Ureter (tissue), 1 donor: ENCODE results near the gene FBXO22. TPM values are rescaled to one million over a fixed set of nuclear protein-coding genes. Genes with fewer than 3 reads are reported as not detected.
"Not testable (repeated sequence)": the region's sequence is repeated elsewhere in the genome, so short reads cannot be mapped to it uniquely, and the experiment has no call there.

Experiments used
- DNase-seq: peaks from one replicate; pipeline ENCODE4 v3.0.0-alpha.2; 2020; ENCODE audit warnings: low spot score
- total RNA-seq: library from RNA; stranded (reverse); gene quantifications from one replicate; pipeline ENCODE4 v1.2.4, GENCODE V29; 2023
- donor health status: DM: yes; HTN: yes; CAD: no.

The FBXO22 gene
- total RNA-seq: 28.2 TPM

DNA sequence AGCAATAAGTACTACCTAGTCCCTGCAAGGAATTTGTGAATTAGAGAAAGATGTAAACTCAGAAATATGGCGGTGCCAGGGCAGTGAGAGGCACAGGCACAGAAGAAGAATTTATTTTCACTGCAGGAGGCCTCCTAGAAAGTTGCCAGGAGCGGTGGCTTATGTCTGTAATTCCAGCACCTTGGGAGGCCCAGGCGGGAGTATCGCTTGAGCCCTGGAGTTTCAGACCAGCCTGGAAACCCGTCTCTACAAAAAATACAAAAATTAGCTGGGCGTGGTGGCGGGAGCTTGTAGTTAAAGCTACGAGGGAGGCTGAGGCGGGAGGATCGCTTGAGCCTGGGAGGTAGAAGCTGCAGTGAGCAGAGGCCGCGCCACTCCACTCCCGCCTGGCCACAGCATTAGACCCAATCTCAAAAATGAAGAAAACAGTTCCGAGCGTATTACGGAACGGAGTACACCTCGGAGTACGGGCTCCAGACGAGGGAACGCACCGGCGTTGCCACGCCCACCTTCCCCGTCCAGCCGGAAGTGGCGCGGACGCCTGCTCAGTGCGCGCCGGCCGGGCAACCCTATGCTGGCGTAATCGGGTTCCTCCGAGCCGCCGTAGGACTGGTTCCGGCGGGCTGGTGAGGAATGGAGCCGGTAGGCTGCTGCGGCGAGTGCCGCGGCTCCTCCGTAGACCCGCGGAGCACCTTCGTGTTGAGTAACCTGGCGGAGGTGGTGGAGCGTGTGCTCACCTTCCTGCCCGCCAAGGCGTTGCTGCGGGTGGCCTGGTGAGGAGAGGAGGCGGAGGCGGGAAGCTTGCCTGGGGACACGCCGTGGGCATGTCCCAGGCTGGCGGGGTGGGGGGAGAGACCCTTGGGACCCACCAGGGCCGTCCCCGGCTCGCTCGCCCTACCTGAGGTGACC, at the start of gene FBXO22:
TSS of gene FBXO22 (plus strand) at position 548 of the 909 bp plus-strand sequence. CDS start at position 634, 86 bp downstream.
- DNase-seq: peak; percentile 93

DNA sequence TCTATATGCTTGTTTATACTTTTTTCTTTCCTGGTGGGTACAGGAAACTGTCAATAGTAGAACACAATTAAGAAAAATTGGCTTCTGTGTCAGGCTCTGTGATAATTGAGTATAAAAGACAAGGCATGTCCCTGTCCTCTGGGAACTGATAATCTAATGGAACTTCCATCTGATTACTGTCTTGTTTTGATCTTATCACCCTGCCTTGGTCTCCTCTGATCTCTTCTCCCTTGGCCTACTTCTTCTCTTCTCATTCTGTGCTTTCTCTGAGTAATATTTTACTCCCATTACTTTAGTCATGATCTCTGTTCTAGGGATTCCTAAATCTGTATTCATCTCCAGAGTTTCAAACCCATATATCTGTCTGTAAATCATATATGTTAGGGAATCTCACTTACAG, 45.8 kb upstream of the FBXO22 start:
- DNase-seq: no peak

DNA sequence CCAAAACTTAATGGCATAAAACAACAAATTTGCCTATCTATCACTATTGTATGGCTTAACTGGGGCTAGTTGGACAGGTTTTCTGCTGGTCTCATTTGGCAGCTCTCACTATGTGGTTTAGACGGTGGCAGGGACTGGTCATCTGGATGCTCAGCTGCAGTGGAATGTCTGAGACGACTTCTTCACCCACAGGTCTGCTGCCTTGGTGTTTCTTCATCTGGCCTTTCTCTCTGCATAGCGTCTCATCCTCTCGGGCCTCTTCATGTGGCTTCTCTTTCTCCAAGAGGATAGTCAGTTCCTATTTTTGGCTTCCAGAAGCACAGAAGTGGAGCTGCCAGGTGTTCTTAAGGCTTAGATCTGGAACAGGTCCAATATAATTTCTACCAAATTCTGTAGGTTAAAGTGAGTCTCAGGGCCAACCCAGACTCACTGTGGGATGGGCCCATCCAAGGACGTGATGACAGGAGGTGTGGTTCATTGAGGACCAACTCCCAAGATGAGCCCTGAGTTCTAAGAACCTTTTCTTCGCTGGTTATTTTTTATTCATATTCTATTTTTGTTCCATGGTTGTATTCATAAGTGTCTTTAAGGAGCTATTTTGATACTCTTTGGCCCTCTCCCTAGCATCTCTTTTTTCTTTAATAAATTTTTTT, 41.8 kb upstream of the FBXO22 start:
- DNase-seq: no peak

DNA sequence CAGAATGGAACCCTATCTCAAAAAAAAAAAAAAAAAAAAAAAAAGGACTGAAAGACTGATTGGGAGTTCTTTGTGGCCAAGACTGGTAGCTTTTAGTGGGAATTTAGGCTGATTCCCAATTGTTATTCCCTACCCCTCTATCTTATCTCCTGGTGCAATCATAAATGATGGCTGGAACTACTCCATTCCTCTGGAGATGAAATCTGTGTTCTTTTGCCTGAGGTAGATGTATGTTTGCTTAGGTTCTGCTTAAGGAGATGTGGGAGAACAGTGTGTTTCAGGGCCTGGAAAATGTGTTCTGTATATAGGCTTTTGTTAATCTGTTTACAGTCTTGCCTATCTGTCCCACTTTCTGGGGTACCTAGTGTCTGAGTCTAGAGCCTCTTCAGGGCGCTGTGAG, 40.9 kb upstream of the FBXO22 start:
- DNase-seq: no peak

DNA sequence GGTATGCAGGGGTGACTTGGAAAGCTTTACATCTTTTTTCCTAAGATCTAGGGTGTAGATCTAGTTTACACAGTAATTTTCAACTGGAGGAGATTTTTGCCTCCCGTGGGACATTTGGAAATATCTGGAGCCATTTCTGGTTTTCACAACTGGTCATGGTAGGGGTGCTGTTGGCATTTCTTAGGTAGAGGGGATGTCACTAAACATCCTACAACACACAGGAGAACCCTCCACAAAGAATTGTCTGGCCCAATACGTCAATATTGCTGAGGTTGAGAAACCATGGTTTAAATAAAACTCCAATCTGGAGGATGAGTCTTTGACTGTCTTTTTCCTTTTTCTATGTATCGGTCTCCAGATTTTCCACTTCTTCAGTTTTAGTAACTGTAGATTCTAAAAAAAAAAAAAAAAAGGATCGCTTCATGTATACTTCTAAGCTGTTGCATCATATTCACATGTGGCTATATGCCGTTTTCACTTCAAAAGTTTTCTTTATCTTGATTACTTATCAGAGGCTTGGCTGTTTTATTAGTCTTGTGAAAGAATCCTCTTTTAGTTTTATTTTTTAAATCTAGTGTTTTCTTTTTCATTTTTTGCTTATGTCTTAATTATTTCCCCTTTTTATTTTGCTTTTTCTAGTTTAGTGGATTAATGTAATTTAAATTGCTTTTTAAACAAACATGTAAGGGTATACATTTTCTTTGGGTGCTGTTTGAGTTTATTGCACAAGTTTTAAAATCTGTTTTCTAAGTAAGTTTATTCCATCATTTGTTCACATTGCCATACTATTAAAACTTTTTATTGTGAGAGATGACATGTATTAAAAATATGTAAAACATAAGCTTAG, 39.2 kb upstream of the FBXO22 start:
- no peak for DNase-seq

DNA sequence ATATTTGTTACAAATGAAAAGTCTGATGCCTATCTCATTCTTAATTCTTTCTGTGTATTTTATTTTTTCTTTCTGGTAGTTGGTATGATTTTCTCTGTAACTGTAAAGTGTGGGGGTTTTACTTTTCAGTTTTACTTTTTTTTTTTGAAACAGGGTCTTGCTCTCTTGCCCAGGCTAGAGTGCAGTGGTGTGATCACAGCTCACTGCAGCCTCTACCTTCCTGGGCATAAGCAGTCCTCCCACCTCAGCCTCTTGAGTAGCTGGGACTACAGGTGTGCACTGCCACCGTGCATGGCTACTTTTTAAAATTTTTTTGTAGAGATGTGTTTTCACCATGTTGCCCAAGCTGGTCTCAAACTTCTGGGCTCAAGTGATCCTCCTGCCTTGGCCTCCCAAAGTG, 37.6 kb upstream of the FBXO22 start:
- not testable (repeated sequence) for DNase-seq

DNA sequence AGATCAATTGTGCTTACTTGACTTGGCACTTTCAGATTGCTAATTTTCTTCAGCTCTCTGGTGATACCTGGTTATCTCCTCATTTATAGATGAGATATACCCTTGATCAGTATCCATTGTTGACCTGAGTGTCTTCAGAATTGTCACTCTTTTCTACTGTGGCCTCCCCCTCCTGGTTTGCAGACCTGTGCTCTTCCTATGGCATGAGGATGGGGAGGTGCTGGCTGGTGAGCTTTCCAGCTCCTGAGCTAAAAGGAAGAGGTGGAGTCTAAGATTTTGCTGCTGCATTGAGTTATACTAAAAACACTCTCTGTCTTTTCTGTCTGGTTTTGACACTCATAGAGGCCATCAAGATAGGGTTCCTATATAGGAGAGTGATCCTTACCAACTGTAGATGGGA, 36.8 kb upstream of the FBXO22 start:
- no peak for DNase-seq

DNA sequence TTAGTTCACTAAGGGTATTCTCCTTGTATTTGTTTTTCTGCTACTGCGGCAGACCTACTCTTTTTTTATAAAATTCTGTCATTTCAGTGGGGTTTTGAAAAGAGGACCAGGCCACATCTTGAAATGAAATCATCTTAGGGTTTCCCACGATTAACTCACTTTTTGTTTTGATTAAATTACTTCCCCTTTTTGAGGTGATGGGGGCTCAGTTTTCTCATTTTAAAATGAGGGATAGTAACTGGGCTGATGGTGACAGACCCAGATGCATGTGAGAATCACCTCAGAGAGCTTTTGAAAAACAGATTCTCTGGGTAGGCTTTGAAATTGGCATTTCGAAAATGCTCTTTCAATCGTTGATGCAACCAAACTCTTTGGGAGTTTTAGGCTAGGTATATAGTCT, 36.2 kb upstream of the FBXO22 start:
- DNase-seq: no peak

DNA sequence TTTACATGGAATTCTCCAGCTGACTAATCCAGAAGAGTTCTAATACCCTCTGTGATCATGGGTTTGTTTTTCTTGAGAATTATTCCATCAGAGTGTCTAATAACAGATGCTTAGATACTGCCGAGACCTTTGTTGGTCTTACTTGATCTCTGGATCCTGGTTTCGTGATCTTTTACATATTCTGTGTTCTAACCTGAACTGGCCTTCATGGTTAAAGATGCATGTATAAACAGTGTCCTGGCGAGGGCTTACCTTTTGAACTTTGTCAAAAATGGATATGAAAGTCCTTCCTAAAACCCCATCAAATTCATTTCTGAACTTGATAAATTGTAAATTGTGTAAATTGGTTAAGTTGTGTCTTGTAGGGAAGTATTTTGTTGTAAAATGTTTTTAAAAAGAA, 35.7 kb upstream of the FBXO22 start:
- no peak for DNase-seq

DNA sequence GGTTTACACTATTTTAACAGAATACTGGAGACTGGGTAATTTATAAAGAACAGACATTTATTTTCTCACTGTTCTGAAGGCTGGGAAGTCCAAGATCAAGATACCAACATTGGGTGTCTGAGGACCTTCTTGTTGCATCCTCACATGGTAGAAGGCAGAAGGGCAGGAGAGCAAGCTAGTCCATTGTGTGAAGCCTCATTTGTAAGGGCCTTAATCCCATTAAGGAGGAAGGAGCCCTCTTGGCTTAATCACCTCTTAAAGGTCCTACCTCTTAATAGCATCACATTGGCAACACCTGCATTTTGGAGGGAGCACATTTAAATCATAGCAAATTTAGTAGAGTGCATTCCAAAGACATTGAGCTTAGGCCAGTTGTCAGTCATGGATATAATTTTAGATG, 34.2 kb upstream of the FBXO22 start:
- no peak for DNase-seq

DNA sequence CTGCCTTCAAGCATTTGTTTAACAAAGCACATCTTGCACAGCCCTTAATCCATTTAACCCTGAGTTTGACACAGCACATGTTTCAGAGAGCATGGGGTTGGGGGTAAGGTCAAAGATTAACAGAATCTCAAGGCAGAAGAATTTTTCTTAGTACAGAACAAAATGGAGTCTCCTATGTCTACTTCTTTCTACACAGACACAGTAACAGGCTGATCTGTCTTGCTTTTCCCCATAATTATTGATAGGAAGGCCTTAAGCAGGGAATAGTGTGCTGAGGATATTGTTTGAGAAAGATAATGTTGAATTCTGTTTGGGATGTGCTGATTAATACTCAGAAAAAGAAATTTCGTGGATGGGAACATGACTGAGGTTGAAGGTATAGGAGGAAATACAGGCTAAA, 32.1 kb upstream of the FBXO22 start:
- not testable (repeated sequence) for DNase-seq

DNA sequence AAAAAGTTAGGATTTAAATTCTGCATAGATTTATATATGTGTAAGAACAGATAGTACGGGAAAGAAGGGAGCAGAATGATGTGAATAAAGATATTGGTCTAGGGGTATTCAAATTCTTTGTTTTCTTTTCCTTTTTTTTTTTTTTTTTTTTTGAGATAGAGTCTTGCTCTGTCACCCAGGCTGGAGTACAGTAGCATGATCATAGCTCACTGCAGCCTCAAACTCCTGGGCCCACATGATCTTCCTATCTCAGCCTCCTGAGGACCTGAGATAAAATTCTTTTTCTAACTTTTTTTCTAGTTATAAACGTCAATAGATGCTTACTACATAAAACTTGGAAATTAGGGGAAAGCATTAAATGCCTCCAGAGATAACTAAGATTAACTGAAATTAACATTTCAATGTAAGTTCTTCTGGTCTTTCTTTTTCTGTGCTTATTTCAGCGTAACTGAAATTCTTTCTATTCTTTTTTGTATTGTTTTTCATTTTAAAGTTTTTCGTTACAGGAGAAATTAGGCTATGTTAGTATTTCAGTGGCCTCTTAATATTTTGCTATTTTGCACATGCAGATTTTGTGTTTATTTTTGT, 31.2 kb upstream of the FBXO22 start:
- no peak for DNase-seq

DNA sequence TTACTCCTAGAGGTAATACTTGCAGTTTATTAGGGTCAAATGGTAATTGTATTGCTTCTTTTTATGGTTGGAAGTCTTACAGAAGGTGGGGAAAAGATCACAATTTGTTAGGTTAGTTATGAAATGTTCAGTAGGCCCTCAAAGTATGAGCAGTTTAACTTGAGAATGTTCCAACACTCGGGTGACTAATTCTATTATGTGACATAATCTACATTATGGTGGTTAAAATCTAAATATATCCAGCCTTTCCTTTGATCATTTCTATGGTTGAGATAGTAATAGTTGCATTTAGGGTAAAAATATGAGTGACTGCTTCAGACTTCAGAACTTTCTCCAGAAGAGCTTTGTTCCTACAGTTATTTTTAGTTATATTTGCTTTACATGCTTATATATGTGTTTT, 19.6 kb upstream of the FBXO22 start:
- no peak for DNase-seq

DNA sequence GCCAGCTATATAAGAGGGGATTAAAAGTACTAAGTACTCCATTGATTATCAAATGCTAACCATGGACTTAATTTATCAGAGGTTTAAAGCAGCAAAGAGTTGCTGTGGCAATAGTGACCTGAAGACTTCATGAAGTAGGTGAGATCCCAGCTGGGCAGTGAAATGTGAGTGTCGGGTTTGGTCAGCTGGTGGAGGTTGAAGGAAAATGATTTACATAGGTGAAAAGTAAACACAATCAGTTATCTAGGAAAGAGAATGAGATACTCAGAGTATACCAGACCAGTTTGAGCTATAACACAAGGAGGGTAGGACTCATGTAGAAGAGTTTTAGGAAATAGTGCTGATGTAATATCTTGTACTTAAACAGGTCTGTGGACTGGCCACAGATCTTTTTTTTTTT, 16.5 kb upstream of the FBXO22 start:
- DNase-seq: no peak

DNA sequence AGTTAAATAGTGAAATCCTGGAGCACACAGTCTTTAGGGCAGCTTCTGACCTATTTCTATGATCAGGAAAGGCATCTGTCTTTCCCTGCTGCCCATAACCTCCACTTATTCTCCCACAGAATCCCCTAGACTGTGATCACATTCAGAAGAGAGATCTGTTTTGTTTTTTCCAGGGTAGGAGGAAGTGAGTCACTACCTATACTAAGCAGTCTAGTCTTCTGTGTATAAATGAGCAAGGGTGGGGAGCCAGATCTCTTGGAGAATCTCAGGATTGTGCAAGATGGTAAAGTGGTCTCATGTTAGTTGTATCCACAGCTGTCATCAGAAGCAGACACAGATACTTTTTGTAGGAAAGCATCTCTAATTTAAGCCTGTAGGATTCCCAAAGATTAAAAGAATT, 11.8 kb upstream of the FBXO22 start:
- no peak for DNase-seq

DNA sequence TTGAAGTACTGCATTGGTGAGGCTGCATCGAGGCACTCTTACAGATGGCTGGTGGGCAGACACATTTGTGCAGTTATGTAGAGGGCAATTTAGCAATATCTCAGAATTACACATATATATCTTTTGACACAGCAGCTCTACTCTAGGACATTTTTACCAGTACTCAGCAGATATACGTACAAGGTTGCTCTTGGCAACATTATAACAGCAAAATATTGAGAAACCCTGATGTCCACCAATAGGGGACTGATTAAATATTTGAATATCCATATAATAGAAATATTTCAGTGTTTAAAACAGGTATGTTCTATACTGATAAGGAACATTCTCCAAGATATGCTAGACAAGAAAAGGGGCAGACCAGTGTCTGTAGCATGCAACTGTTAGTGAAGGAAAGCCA, 7.9 kb upstream of the FBXO22 start:
- no peak for DNase-seq

DNA sequence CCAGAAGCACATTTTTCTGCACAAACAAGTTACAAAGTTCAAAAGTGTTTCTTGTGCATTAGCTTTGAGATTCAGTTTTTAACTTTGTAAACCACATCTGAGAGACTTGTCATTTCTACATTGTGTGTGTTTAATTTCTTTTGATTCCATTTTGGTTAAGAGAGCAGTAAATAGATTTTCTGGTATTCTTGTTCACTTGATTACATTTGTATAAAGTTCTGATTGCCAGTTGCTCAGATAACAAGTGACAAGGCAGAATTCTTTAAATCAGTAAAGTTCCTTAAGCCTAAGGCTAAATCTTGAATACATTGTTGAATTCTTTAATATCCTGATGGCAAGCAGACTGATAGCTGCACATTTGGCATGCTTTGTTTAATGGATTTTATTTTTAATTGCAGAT, 3.1 kb upstream of the FBXO22 start:
- DNase-seq: no peak

DNA sequence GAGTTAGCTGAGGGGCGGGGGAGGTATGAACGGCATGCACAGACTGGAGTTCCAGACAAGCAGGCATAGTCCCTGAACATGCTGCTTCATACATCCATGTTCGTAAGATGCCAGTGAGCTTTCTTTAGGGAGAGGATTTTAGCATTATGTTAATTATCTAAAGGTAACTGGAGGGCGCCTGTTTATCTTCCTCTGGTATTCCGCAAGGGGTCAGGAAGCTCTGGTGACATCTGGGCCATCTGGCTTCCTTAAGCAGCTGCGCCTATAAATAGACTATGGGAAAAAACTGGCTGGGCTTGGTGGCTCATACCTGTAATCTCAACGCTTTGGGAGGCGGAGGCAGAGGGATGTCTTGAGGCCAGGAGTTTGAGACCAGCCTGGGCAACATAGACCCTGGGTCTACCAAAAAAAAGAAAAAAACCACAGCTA, 1.5 kb upstream of the FBXO22 start:
- DNase-seq: no peak

DNA sequence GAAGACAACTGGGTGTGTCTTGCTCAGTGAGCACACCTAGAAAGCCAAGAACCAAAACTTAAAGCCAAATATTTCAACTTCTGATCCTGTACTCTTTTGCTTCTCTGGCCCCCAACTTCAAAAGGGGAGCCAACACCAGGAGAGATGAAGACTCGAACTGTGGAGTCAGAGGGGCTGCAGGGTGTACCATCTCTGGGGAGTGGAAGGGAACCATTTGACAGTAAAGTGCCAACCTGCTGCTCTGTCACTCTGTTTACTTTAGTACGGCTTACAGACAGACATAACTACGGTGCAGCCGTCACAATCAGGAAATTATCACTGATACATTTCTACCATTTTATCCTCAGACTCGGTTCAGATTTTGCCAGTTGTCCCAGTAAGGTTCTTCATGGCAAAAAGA, 1.6 kb downstream of the FBXO22 start:
- DNase-seq: no peak

DNA sequence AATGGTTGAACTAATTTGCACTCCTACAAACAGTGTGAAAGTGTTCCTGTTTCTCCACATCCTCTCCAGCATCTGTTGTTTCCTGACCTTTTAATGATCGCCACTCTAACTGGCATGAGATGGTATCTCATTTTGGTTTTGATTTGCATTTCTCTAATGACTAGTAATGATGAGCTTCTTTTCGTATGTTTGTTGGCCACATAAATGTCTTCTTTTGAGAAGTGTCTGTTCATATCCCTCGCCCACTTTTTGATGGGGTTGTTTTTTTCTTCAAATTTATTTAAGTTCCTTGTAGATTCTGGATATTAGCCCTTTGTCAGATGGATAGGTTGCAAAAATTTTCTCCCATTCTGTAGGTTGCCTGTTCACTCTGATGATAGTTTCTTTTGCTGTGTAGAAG, 6.7 kb downstream of the FBXO22 start:
- not testable (repeated sequence) for DNase-seq

DNA sequence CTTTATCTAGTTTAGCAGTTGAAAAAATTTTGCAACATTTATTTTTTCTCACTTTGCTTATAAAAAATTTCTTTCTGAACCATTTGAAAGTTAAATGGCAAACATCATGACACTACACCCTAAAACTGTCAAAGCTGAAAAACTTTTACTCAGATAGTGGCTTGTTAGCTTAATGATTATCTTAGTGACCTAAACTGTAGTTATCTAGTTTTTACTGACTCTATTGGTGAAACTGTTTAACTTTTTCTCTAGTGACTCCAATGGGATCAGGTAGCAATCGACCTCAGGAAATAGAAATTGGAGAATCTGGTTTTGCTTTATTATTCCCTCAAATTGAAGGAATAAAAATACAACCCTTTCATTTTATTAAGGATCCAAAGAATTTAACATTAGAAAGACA, 13.3 kb downstream of the FBXO22 start:
- DNase-seq: no peak

DNA sequence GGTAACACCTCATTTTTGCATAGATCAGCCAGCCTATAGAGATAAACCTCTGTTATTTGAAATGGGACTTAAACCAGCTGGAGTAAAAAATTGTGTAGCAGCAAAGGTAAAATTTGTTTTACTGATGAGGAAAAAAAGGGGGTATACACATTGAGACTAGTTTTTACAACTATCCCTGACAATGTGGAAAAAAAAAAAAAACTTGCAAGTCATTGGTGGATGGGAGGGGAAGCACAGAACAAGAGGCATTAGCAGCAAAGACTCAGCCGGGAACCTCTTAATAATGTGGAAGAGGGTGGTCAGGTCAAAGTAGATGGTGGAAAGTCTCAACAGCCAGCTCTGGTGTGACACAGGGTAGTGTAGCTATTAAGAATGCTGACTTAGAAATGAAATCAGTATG, 14.5 kb downstream of the FBXO22 start:
- DNase-seq: no peak
